Fibroblast of gingiva (primary cell): ENCODE measurements around the gene DGKH.
"Not testable (repeated sequence)": the region's sequence is repeated elsewhere in the genome, so short reads cannot be mapped to it uniquely, and the experiment has no call there.

Experiments used
- DNase-seq: peaks from one replicate; pipeline ENCODE4 v3.0.0-alpha.2; 2011; ENCODE audit warnings: low read depth

Gene DGKH

DNA sequence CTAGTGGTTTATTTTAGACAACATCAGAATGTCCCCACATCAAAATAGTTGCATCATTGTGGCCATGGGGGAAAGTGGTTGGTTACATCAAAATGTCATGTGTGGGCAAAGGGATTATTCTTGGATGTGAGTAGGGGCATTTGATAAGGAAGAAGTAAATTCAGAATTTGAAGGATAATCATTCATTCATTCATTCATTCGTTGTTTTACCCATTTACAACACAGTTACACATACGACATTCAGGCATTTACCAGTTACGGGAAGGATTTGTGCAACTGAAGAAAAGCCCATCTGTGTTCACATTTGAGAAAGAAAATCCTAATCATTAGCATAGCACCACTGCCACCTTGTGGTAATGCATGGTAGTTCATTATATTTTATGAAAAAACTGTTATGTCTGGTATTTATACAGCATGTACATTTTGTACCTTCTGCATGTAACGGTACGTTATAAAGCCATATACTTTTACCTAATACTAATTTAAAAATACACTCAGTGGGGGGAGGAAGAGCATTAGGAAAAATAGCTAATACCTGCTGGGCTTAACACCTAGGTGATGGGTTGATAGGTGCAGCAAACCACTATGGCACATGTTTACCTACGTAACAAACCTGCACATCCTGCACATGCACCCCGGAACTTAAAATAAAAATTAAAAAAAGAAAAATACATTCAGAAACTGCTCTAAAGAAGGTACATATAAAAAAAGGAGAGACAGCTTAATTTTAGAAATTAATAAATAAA, 62.1 kb downstream of the DGKH start:
- peak; percentile 75 for DNase-seq

DNA sequence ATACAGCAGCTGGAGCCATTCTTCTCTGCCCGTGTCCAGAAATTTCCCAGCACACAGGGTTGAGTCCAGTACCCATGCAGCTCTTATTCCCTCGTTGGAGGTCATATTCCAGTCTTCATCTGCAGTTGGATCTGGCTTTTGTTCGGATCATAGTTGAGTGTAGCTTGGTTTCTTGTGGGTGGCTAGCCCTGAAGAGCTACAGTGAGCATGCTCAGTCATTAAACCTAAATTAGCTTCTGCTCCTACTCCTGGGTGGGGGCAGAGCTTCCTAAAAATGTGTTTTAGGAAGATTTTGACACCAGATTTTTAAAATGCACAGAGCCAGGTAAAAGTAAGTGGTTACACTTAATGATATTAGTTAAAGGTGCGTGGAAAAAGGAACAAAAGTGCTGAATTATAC, 64.4 kb downstream of the DGKH start:
- no peak for DNase-seq

DNA sequence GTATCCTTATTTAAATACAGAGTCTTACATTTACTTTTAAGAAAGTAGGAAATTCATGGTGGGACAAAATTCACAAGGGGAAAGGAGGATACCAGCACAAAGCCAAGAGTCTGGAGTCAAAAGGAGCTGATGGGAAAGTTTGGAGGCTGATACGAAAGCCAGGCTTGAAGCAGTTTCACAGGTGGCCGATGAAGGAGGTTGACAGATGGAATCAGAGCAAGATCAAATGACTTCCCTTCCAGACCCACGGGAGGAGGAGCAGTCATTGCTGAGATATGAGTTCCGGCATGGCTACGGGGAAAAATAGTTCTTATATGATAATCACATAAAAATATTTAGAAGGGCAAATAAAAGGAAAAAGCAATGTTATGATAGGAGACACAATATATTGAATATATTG, 65.0 kb downstream of the DGKH start:
- no peak for DNase-seq

DNA sequence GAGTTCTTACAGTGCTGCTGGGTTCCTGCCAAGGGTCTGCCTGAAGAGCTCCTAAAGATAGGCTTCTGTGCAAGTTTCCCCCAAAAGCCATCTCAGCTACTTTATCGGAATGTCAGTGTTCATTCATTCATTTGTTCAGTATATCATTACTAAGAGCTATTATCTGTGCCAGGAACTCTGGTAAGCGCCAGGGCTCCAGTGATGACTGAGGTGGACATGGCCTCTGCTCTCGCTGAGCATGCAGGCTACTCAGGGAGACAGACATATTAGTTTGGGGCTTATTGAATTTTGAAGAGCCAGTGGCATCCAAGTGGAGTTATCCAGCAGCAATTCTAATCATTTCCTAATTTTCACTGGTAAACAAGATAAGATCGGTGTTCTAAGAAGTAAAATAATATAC, 65.8 kb downstream of the DGKH start:
- DNase-seq: no peak

DNA sequence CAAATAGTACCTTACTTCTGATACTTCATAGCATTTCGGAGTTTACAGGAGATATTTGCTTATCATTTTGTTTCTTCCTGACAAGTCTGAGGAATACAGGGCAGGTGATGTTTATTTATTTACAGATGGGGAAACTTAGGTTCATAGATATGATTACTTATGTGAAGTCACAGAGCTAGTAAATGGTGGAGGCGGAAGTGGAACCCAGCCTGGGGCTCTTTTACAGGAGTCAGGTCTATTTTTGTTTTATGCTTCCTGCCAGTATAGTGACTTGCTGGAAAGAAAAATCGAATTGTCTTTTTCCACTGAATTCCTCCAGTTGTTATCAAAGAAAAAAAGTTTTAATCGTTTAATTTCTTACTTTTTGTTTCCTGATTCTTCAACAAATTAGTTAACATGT, 66.5 kb downstream of the DGKH start:
- DNase-seq: no peak

DNA sequence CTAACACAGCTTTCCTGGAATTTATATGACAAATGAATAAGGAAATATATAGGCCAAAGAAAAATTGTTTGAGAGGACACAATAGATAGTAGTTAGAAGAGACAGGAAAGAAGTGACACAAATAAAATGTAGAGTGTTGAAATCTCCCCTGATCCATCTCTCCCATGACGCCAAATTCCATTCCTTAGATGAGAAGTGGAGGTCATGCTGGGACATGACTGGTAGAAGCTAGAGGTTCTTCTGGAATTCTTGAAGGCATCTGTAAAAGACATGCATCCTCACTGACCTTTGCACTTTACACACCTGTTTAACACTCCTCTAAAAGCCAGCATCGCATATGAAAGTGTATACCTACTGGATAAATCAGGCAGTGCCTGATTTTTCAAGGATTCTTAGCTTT, 67.8 kb downstream of the DGKH start:
- peak; percentile 21 for DNase-seq

DNA sequence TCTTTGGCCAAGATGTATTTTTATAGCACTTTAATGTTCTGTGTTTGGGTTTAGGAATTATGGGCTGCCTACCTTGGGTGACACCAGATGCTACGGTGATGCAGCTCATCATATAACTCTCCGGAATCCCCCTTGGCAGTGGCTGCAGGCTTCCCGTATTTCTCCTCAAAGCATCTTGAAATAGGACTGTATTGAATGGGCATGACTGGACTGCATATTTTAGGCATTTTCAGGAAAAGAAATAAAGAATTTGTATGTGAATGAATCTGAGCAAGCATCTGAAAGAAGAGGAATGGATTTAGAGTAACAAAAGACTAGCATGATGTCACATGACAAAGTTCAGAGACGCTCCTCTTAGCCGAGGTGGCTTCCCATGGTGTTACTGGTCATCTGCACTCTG, 70.6 kb downstream of the DGKH start:
- no peak for DNase-seq

DNA sequence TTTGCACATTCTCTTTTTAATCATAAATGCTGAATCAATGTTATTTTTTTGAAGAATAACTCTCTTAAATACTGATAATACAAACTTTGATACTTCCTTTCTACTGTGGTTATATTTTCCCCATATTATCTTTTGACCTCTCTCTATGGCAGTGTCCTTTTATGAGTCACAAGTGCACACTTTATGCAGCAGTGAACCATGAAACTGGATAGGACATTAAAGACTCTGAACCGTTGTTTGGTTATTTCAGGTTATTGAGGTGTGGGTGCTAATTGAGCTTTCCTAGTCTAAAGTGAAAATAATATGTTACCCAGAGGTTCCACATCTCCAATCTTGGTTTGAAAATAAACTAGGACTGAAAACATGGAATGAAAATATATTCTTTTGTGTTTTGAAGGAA, 71.4 kb downstream of the DGKH start:
- no peak for DNase-seq

DNA sequence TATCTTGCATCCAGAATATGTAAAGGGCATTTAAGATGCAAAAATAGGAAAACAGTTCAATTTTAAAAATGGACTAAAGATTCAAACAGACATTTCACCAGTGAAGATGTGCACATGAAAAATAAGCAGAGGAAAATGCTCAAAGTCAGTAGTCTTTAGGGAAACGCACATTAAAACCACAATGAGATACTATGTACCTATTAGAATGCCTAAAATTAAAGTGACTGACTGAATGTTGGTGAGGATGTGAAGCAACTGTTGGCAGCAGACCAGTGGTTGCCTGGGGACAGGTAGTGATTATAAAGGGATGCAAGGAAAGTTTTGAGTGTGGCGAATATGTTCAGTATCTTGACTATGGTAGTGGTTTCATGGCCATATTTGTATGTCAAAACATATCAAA, 75.2 kb downstream of the DGKH start:
- DNase-seq: no peak

DNA sequence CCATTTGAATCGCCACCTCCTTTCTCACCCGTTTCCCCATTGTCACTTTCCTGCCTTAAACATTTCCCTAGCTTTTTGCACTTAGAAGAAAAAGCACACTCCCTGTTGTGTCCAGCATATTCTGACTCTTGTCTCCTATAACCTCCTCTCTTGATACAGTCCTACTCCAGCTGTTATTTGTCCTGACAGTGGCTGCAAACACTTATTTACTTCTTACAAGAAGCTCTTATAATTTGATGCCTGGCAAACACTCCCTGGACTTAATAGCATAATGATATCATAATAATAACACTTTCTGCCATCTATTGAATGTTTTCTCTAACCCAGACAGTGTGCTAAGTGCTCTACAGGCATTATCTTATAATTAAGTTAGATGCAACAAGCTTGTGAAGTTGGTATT, 76.6 kb downstream of the DGKH start:
- no peak for DNase-seq

DNA sequence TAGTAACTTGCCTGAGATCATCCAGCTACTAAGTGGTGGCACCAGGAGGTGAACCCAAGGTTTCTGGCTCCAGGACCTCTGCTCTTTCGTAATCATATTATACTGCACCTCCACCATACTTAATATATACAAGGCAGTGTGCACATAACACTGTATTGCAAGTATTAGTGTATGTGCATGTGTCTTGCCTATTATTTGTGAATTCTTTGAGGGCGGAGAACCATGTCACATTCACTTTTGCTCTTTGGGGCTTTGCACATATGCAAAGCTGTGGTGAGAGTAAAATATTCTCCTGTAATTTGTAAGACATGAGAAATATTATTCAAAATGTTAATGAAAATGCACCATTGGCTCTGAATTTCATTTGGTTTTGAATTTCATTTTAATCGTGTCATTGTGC, 78.6 kb downstream of the DGKH start:
- DNase-seq: no peak

DNA sequence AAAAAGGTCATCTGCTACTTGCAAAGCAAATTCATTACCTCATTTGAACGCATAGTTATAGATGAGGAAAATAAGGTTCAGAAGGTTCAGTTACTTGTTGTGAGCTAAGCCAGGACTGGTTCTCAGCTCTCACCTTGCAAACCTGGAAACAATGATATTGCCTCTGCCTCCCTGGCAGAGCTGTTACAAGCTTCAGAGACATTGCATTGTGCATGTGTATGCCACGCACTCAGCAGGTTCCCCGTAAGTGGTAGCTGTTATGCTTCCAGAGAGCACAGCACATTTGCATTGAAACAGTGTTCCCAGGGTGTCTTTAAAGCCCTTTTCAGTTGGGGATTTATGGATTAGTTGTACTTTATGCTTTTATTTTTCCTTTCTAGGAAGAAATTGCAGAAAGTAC, 80.6 kb downstream of the DGKH start:
- no peak for DNase-seq

DNA sequence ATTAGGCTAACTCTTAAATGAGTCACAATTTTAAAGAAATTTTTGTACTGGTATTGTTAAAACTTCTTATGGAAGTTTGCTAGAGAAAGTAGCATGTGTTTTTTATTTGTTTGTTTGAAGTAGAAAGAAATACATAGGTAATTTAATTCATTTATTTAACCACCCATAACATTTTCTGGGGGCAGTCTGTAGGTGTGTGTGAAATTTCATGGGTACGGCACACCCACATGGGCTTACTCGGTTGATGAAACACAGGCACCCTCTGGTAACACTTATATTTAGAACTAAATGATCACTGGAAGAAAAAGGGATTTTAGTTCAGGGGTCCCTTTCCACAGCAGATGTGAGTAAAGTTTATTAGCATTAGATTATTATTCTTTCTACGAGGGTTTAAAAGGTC, 88.1 kb downstream of the DGKH start:
- no peak for DNase-seq

DNA sequence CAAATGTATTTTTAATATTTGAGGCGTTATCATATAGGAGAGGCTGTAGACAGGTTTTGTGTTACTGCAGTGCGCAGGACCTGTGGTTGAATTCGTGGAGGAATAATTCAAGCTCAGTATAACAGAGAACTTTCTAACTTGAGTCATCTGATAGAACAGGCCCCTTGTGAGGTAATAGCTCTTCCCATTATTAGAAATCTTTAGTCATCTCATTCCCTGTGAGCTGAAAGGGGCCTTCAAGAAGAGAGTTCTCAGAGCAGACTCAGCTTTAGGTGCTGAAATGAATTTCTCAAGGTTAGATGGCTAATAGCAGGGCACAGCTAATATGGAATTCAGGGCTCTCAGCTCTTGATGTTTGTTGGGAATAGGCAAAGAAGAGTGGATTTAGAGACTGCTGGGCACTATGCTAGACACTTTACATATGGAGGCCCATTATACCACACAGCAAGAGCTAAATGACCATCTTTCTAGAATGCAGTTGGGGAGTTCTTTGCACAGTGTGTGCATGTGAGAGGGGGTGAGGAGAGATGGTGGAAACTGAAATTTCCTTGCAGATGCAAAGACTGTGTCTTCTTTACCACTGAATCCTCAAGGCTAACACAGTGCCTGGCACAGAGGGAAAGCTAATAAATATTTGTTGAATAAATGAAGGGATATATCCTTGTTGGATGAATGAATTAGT, 89.5 kb downstream of the DGKH start:
- no peak for DNase-seq

DNA sequence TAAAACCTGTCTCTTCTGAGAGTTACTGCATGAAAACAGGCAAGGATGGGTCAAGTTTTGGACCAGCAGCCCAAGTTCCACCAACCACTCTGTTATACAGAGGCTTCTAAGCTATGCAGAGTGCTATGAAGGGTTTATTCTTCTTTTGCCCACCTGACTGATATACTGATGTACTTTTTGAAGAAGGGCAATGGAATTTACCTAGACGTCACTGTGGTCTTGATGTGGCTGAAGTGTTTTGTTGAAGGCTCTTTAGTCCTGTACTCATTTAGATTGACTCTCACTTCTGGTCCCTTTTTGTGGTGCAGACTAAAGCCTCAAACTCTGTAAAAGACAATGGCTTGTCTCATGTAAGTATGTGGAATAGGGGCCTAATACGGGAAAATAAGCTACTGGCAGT, 92.0 kb downstream of the DGKH start:
- no peak for DNase-seq

DNA sequence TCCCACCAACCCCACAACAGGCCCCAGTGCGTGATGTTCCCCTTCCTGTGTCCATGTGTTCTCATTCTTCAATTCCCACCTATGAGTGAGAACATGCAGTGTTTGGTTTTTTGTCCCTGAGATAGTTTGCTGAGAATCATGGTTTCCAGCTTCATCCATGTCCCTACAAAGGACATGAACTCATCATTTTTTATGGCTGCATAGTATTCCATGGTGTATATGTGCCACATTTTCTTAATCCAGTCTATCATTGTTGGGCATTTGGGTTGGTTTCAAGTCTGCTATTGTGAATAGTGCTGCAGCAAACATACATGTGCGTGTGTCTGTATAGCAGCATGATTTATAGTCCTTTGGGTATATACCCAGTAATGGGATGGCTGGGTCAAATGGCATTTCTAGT, 92.6 kb downstream of the DGKH start:
- not testable (repeated sequence) for DNase-seq

DNA sequence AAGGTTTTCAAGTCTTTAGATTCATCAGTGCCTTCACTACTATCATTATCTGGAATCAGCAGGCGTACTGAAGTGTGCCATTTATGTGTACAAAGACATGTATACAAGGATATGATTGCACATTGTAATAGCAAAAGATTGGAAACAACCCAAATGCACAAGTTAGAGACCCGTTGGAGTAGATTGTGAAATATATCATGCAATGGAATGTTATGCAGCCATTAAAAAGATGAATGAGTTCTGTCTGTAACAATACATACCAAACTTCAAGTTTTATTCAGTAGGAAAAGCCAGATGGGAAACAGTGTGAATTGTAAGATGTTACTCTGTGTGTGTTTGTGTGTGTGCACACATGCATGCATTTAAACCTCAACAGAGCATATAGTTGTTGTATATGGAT, 97.9 kb downstream of the DGKH start:
- no peak for DNase-seq

DNA sequence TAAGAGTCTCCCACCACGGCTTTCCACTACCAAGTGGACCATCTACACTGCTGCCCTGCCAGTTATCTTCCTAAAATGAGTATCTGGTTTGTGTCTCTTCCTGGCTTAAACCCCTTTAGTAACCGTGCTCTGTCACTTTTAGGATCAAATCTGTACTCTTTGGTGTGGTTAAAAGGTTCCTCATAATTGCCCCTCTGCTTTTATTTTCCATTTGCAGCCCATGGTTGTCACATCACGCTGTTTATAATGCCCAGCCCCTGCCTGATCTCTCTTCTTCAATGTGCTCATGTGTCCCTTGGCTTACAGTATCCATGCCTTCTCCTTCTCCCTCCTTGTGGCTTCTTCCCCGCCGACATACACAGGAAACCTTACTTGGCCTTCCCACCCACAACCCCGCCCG, 100.1 kb downstream of the DGKH start:
- no peak for DNase-seq

DNA sequence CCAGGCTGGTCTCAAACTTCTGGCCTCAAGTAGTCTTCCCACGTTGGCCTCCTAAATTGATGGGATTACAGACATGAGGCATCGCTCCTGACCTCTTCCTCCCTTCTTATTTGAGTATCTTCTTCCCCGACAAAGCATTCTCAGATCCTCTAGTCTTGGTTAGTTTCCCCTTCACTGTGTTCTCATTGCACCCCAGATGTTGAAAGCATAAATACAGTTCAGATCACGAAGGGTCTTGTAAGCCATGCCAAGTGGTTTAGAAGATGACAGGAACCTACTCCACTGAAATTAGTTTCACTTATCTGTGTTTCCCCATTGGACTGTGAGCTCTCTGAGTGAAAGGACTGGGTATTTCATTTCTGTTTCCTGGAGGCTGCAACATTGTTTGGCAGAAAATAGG, 100.7 kb downstream of the DGKH start:
- DNase-seq: no peak

DNA sequence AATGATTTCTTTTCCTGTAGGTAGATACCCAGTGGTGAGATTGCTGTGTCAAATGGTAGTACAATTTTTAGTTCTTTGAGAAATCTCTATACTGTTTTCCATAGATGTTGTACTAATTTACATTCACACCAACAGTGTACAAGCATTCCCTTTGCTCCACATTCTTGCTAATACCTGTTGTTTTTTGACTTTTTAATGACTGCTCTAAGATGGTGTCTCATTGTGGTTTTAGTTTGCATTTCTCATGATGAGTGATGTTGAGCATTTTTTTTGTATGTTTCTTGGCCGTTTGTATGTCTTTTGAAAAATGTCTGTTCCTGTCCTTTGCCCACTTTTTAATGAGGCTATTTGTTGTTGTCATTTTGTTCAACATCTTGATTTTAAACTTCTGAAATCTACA, 103.3 kb downstream of the DGKH start:
- no peak for DNase-seq

DNA sequence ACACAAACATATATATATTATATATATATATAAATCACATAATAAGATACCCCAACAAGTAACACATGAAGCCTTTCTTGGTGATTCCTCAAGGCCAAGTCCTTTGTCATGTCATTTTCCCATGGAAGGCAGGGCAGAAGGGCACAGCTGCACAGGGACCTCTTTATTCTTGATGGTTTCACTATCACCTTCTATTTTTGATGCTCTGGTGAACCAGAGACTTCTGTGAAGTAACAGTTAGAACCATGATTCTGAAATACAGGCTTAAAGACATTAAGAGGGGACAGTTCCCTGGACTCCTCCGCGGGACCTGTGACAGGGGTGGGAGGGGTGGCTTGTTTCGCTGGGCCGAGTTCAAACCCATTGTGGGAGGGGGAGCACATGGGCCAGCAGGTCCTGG, 104.0 kb downstream of the DGKH start:
- DNase-seq: no peak

DNA sequence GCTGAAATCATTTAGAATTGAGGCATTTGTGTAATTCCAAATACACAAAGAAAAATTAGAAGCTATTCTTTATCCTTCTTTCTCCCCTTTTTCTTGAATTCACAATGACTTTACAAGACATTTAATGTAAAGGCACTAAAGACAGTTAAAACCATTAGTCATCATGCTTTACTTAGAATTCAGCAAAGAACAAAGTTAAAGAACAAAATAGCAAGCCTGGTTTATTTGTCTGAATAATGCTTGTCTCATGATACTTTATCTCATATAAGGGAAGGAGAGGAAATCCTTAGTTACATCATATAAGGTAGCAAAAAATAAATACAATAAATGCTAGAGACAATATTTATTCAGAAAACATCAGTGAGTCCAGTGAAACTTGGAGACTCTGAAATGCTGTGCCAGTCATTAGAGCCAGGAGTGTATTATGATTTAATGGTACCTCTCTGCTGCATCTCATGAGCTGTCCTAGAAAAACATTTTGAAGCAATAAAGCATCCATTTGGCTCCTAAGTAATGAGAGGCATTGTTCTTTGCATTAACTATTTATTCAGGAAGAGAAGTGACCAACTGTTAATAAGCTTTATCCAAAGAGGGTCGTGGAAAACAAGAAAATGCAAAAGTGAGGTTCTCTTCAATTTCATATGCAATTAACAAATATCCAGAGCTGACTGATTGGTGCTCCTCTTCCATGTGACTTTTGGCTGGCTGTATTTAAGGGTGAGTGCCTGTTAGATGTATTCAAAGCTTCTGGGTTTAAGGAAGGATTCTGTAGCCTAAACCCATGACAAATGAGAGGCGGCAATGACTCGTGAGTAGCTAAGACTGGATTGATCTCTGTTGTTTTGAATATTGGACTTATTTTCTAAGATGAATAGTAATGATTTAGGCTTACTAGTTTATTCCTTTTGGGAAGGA, 105.0 kb downstream of the DGKH start:
- no peak for DNase-seq

DNA sequence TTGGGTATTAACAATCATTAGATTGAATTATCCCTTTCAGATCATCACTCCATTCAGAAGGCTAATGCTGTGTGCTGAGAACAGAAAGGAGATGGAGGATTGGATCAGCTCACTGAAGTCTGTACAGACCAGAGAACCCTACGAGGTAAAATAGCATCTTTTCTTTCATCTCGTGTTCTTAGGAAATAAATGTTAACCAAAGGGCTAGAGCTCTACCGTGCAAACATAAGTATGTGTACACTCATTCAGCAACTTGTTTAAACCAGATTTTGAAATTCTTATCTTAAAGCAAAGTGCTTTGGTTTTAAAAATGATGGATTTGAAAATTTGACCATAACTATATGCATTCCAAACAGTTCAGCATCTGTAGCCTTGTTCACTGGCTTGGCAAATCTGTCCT, 106.8 kb downstream of the DGKH start:
- DNase-seq: no peak
